NT2/D1 (cell line): ENCODE data around the gene ATP10A.

Source experiments
- DNase-seq: peaks from one replicate; pipeline ENCODE4 v3.0.0-alpha.2; 2011; ENCODE audit warnings: low read depth, low spot score
- H3K27me3 ChIP-seq: 2 replicates; pipeline ENCODE4 v1.6.0; 2011; ENCODE audit warnings: mild to moderate bottlenecking; ENCODE audit not compliant: insufficient read length, insufficient read depth
- H3K36me3 ChIP-seq: 2 replicates; pipeline ENCODE4 v1.6.1; 2011; ENCODE audit warnings: mild to moderate bottlenecking, low read length, mixed read lengths; ENCODE audit not compliant: insufficient read depth, insufficient read length
- H3K4me1 ChIP-seq: 2 replicates; pipeline ENCODE4 v1.5.1; 2011; ENCODE audit not compliant: insufficient read depth, insufficient read length
- H3K4me3 ChIP-seq: 2 replicates; pipeline ENCODE4 v1.5.1; 2011; ENCODE audit warnings: low read depth; ENCODE audit not compliant: insufficient read length
- H3K9ac ChIP-seq: 2 replicates; pipeline ENCODE4 v1.6.0; 2011; ENCODE audit warnings: low read depth; ENCODE audit not compliant: insufficient read length
- H3K9me3 ChIP-seq: 2 replicates; pipeline ENCODE4 v1.5.1; 2011; ENCODE audit warnings: mild to moderate bottlenecking, low read length; ENCODE audit not compliant: insufficient read depth
- SUZ12 ChIP-seq: IDR thresholded peaks from 2 replicates; pipeline ENCODE4 v1.6.1; 2011; ENCODE audit not compliant: insufficient read length, insufficient read depth; ENCODE audit errors: extremely low read depth
- YY1 ChIP-seq: IDR thresholded peaks from 2 replicates; pipeline ENCODE4 v1.6.1; 2011; ENCODE audit not compliant: insufficient read length, insufficient read depth
- ZNF274 ChIP-seq: IDR thresholded peaks from 2 replicates; pipeline ENCODE4 v1.6.1; 2011; ENCODE audit warnings: mild to moderate bottlenecking, low read depth, low read length

Gene ATP10A

GRCh38 chr15:25719101-25719985, 143.8 kb downstream of the ATP10A start:
- no peak for DNase-seq
- Histone ChIP-seq H3K36me3 (no peaks in the 10 kb centered on the region), H3K9me3 (no peaks in the 10 kb centered on the region), H3K4me3 (no peak overlapping the region), H3K4me1 (peaks cover 3% of the 10 kb centered on the region), H3K9ac (no peak overlapping the region), H3K27me3 (no peaks in the 10 kb centered on the region)
- TF ChIP-seq YY1, result no peak
- no peak for TF ChIP-seq ZNF274
- TF ChIP-seq SUZ12, result no peak

DNA sequence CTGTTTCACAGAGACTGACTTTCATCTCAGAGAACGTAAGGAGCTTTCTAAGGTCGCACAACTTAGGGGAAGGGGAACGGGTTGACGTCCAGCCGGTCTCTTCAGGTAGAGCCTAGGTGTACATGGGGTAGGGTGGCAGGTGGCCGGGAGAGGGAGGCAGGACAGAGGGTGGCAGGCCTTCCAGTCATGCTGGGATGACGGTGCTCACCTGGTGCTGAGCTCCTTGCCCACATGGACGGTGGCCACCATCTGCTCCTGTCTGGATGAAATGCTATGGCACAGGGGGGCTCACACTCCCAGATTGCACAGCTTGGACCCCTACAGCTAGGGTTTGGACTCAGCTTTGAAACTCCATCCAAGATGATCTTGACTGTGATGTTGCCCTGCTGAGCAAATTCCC, 144.5 kb downstream of the ATP10A start:
- TF ChIP-seq SUZ12 (no peak), ZNF274 (no peak), YY1 (no peak)
- Histone ChIP-seq H3K27me3 (no peaks in the 10 kb centered on the region), H3K4me3 (no peak overlapping the region), H3K9me3 (no peaks in the 10 kb centered on the region), H3K9ac (no peak overlapping the region), H3K4me1 (peaks cover 3% of the 10 kb centered on the region), H3K36me3 (no peaks in the 10 kb centered on the region)
- DNase-seq, result no peak

GRCh38 chr15:25718169-25718536, 145.0 kb downstream of the ATP10A start:
- H3K4me3 ChIP-seq, result no peak overlapping the region
- no peak overlapping the region for H3K9ac ChIP-seq
- no peaks in the 10 kb centered on the region for H3K9me3 ChIP-seq
- H3K27me3 ChIP-seq, result no peaks in the 10 kb centered on the region
- TF ChIP-seq ZNF274, result no peak
- no peak for TF ChIP-seq SUZ12
- no peak for TF ChIP-seq YY1
- peaks cover 3% of the 10 kb centered on the region for H3K4me1 ChIP-seq
- H3K36me3 ChIP-seq, result no peaks in the 10 kb centered on the region
- no peak for DNase-seq

- no peaks in the 10 kb centered on the region for H3K9me3 ChIP-seq
Observed at GRCh38 chr15:25717457-25718168, 145.5 kb downstream of the ATP10A start.

GRCh38 chr15:25717127-25717456, 146.0 kb downstream of the ATP10A start:
- DNase-seq, result no peak
- TF ChIP-seq YY1, result no peak
- TF ChIP-seq ZNF274, result no peak
- no peak for TF ChIP-seq SUZ12
- H3K9me3 ChIP-seq, result no peaks in the 10 kb centered on the region
- no peaks in the 10 kb centered on the region for H3K36me3 ChIP-seq
- no peak overlapping the region for H3K9ac ChIP-seq
- H3K4me1 ChIP-seq, result peaks cover 2% of the 10 kb centered on the region
- no peaks in the 10 kb centered on the region for H3K27me3 ChIP-seq
- H3K4me3 ChIP-seq, result no peak overlapping the region

More at GRCh38 chr15:25717457-25718168, 145.5 kb downstream of the ATP10A start:
- no peaks in the 10 kb centered on the region for H3K36me3 ChIP-seq
- H3K9ac ChIP-seq, result no peak overlapping the region
- no peak for DNase-seq
- TF ChIP-seq YY1 (no peak), ZNF274 (no peak), SUZ12 (no peak)
- H3K27me3 ChIP-seq, result no peaks in the 10 kb centered on the region
- no peak overlapping the region for H3K4me3 ChIP-seq
- peaks cover 3% of the 10 kb centered on the region for H3K4me1 ChIP-seq

DNA sequence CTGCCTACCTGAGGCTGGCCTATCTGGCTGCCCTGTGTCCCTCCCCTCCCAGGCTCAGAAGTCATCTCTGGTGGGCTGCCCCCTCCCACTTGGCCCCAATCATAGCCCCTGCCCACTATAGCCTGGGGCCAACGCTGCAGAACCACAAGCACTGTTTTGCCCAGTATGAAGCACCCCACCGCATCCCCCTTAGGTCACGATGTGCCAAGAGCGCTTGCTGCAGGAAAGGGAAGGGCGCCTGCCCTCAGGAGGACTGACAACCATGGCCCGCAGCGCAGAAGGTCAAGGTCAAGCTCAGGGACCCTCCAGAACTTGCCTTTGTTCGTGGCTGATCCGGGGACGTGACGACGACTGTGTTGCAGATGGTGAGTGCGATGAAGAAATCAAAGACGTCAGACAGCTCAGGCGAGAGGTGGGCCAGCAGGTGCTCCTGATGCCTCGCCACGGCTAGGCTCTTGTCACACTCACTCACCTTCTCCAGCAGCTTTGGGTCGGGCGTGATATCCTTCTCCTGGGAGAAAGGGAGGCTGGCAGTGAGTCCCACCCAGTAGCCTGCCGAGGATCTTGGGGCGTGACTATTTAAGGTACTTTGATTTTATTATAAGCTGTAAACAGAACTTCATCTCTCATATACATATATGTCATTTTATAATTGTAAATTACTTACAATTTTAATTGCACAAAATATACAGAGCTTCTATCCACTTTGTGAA, 146.6 kb downstream of the ATP10A start:
- Histone ChIP-seq H3K9ac (no peak overlapping the region), H3K4me1 (no peaks in the 10 kb centered on the region), H3K36me3 (no peaks in the 10 kb centered on the region), H3K9me3 (no peaks in the 10 kb centered on the region), H3K4me3 (no peak overlapping the region), H3K27me3 (no peaks in the 10 kb centered on the region)
- DNase-seq, result no peak
- TF ChIP-seq SUZ12 (no peak), YY1 (no peak), ZNF274 (no peak)
